D341Med (cell line): ENCODE results near the gene PPL.
"Not testable (repeated sequence)": the region's sequence is repeated elsewhere in the genome, so short reads cannot be mapped to it uniquely, and the experiment has no call there.

Experiments used
- DNase-seq: peaks from one replicate; pipeline ENCODE4 v3.0.0; 2012; ENCODE audit warnings: low spot score

Gene PPL, protein sequence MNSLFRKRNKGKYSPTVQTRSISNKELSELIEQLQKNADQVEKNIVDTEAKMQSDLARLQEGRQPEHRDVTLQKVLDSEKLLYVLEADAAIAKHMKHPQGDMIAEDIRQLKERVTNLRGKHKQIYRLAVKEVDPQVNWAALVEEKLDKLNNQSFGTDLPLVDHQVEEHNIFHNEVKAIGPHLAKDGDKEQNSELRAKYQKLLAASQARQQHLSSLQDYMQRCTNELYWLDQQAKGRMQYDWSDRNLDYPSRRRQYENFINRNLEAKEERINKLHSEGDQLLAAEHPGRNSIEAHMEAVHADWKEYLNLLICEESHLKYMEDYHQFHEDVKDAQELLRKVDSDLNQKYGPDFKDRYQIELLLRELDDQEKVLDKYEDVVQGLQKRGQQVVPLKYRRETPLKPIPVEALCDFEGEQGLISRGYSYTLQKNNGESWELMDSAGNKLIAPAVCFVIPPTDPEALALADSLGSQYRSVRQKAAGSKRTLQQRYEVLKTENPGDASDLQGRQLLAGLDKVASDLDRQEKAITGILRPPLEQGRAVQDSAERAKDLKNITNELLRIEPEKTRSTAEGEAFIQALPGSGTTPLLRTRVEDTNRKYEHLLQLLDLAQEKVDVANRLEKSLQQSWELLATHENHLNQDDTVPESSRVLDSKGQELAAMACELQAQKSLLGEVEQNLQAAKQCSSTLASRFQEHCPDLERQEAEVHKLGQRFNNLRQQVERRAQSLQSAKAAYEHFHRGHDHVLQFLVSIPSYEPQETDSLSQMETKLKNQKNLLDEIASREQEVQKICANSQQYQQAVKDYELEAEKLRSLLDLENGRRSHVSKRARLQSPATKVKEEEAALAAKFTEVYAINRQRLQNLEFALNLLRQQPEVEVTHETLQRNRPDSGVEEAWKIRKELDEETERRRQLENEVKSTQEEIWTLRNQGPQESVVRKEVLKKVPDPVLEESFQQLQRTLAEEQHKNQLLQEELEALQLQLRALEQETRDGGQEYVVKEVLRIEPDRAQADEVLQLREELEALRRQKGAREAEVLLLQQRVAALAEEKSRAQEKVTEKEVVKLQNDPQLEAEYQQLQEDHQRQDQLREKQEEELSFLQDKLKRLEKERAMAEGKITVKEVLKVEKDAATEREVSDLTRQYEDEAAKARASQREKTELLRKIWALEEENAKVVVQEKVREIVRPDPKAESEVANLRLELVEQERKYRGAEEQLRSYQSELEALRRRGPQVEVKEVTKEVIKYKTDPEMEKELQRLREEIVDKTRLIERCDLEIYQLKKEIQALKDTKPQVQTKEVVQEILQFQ (N-terminal part only)

DNA sequence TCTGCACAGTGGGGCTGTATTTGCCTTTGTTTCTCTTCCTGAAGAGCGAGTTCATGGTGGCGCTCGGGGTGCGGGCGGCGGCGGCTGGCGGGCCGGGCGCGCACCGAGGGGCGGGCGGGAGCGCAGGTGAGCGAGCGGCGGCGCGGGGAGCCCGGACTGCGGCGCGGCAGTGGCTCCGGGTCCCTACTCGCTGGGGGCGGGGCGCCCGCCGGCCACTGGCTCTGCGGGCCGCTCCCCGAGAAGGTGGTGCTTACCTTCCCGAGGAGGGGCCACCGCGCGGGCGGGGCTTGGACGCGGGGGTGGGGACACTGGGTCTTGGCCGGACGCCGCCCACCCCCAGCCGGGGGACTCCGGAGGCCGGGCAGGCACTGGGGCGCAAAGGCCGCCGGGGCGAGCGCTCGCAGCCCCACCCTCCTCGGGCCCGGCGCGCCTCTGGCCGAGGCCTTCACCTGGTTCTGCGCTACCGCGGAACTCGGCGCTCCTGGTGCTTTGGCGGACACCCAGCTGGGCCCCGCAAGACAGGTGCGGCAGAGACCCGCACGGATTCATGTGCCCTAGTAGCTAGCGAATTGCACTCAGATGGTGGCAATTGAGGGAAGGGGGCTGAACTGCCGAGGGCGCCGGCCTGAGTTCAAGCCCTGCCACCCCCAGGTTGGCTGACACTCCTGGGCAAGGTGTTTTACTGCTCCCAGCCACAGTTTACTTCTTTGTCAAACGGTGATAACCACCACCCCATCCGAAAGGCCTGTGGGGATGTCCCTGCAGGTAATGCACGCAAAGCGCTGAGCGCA lies at the start of gene PPL:
Gene PPL (minus strand): TSS at position 158 of the 791 bp plus-strand sequence. CDS start 103 bp downstream, at position 55.
- DNase-seq: peak; percentile 49

DNA sequence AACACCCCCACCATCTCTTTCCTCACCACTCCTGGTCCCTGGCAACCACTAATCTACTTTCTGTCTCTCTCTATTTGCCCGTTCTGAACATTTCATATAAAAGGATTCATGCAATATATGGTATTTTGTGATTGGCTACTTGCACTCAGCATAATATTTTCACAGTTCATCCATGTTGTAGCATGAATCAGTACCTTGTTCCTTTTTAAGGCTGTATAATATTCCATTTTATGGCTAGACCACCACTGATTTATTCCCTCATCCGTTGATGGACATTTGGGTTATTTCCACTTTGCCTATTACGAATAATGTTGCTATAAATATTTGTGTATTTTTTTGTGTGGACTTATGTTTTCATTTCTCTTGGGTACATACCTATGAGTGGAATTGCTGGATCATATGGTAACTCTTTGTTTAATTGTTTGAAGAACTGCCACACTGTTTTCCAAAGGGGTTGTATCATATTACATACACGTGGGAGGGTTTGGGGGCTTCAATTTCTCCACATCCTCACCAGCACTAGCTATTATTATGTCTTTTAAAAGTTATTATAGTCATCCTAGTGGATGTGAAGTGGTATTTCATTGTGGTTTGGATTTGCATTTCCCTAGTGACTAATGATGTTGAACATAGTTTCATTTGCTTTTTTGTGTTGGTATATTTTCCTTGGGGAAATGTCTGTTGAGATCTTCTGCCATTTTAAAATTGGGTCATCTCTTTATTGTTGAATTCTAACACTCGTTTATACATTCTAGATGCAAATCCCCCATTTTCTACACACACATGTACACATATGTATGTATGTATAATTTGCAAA lies 47.4 kb upstream of the PPL start:
- DNase-seq: no peak

DNA sequence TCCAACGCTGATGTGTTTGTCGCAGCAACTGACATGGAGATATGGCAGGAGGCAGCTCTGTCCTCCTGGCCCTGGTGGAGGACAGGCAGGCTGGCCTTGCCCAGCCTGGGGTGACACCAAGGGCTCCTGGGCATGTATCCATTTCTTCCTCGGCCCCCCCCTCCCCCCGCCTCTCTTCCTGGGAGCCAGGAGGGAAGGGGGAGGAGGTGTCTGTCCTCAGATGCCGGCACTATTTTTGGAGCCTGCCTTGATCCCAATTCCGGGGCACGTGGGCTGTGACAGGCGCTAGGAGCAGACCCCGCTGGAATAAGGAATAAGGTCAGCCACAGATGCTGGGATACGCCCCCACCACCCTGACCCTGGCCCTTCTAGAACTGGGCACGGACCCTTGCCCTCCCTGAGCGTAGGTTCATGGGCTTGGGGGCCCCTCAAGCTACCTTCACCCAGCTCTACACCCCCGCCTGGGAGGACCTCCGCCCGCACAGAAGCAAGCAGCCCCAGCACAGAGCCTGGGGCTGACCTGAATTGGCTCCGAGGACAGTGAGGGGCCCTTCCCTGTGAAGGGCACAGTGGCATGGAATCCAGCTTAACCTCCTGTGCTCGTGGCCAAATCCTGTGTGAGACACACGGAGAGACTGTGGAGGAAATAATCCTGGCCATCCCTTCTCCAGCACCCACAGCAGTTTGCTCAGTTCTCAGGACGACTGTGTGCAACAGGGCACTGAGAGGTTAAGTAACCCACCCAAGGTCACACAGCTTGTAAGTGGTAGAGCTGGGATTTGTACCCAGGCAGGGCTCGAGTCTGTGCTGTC lies 45.3 kb upstream of the PPL start:
- no peak for DNase-seq

- DNase-seq: no peak
Measured at GRCh38 chr16:4981473-4981872, 44.5 kb upstream of the PPL start.

DNA sequence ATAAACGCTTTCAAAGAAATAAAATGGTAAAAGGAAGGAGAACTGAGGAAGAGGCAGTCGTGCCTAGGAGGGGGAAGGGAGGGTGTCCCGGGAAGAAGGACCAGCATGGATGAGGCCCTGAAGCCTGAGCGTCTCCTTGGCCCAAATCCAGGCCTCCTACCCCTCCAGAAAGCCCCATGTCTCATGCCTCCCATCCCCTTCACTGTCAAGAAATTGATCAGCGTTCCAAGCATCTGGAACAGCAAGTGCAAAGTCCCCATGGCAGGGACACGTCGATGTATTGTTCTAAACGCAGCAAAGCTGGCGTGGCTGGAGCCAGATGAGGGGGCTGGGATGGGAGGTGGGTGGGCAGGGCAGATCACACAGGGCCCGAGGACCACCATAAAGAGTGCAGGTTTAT lies 43.7 kb upstream of the PPL start:
- no peak for DNase-seq

DNA sequence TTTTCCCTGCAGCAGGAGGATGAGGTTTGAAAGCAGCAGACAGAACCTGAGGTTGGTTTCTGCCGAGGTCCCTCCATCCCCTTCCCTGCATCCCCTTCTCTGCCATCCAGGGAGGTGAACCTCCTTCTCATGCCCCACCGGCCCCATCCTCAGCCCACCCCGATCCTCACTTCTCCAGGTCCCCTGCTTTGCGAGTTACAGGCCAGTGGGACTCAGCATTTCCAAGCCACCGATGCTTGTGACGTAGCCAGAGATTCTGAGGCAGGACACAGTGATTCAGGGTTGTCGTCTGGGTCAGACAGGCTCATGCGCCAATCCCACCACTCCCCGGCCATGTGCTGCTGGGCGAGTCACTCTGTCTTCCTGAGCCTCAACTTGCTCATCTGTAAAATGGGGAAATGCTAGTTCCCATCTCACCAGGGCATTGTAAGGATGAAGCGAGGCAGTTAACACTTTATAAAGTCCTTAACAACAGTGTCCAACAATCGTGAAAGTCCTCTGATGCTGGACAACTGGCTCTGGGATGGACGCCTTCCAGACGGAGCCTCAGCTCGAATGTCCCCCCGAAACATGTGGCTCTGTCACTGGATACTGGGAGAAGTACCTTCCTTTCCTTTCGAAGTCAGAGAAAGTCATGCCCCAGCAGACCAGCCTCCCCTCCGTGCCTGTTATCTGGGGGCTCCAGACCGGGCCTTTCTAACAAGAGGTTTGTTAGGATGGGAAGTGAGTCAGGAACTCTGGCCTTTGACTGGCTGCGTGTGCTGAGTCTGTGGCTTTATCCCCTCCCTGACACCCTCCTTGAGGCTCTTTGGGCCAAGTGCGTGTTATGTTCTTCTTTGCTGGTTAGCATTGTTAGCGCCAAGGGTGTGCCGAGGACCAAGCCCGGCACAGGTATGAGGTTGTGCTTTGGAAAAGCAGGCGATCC lies 43.0 kb upstream of the PPL start:
- no peak for DNase-seq

DNA sequence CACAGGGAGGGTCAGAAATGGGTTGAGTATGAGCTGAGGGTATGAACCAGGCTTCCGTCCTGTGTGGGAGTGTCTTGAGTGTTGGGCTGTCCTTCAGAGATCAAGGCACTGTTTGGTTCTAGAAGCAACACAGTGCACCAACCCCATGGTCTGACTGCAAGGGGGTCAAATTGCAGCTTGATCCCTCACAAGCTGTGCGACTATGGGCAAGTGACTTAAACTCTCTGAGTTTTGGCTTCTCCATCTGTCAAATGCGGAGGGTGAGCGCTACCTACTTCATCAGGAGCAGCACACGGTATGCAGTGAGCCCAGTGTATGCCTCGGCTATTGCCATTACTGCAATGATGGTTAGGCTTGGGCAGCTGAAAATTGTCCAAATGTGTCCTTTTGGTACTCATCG lies 42.2 kb upstream of the PPL start:
- no peak for DNase-seq

DNA sequence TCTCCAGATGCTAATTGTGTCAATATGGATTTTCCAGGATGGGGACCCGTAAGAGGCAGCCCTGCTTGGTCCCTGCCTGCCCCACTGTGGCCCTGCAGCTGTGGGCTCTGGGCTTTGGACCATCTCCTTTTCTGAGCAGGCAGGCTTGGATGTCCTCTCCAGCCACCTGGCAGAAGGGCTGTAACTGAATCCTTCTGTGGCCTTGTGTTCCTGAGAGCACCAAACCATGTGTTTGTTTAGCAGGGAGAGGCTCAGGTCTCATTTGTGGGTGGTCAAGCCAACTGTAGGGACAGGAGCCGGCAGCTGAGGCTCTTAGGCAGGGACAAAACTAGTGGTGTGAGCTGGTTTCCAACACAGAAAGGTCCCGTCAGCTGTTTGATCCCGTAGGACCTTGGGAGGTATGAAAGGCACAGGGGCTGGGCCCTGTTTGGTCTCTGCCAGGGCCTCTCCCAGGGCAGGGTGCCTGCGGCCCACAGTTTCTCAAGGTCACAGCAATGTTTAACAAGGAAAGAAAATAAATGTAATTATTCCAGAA lies 39.7 kb upstream of the PPL start:
- no peak for DNase-seq

- no peak for DNase-seq
Measured at GRCh38 chr16:4976079-4976478, 39.1 kb upstream of the PPL start.

- DNase-seq: no peak
Measured at GRCh38 chr16:4972938-4973587, 36.1 kb upstream of the PPL start.

- no peak for DNase-seq
Measured at GRCh38 chr16:4970010-4970409, 33.1 kb upstream of the PPL start.

GRCh38 chr16:4968879-4969483 lies 32.0 kb upstream of the PPL start:
- no peak for DNase-seq

- not testable (repeated sequence) for DNase-seq
Measured at GRCh38 chr16:4968278-4968677, 31.3 kb upstream of the PPL start.

DNA sequence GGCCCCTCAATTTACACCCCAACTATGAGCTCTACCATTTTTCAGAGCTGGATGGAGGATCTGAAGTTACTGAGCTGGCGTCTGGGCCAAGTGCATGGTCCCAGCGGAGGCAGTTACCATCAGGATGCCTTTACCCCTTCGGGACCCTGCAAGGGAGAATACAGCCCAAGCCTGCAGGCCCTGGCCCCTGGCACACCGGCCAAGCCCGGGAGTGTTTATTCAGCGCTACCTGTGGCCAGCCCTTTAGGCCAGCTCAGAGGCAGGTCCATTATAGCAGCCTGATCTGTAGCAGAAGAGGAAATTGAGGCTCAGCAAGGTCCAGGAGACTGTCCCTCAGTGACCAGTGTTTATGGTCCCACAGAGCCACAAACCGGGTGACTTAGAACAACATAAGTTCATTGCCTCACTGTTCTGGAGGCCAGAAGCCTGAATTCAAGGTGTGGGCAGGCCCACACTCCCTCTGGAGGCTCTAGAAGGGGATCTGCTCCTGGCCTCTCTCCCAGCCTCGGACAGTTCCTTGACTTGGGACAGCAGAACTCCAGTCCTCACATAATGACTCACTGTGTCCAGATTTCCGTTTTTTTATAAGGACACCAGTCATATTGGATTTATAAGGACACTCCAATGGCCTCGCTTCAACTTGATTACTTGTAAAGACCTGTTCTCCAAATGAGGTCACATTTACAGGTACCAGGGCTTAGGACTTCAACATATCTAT lies 29.9 kb upstream of the PPL start:
- no peak for DNase-seq

DNA sequence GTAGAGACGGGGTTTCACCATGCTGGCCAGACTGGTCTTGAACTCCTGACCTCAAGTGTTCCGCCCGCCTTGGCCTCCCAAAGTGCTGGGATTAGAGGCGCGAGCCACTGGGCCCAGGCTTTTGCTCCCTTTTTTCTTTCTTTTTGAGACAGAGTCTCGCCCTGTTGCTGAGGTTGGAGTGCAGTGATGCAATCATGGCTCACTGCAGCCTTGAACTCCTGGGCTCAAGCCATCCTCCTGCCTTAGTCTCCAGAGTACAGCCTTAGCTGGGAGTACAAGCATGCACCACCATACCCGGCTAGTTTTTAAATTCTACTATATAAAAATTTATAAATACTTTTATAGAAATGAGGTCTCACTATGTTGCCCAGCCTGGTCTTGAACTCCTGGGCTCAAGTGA lies 26.6 kb upstream of the PPL start:
- not testable (repeated sequence) for DNase-seq

- no peak for DNase-seq
Measured at GRCh38 chr16:4962716-4963115, 25.8 kb upstream of the PPL start.

- no peak for DNase-seq
Measured at GRCh38 chr16:4960579-4960978, 23.6 kb upstream of the PPL start.
